Progenitor cell of endocrine pancreas (in vitro differentiated cells): ENCODE data around the gene THPO. TPM values are rescaled to one million over a fixed set of nuclear protein-coding genes. Genes with fewer than 3 reads are reported as not detected.

Experiments
- DNase-seq: peaks from one replicate; pipeline ENCODE4 v3.0.0; 2021; ENCODE audit warnings: low spot score; ENCODE audit not compliant: unreplicated experiment
- H3K27ac Mint-ChIP-seq: 2 replicates; pipeline ENCODE4 v1.8.0; 2021; ENCODE audit warnings: mild to moderate bottlenecking, moderate library complexity, mixed read lengths
- H3K27me3 Mint-ChIP-seq: 2 replicates; pipeline ENCODE4 v1.8.0; 2021; ENCODE audit warnings: mixed read lengths
- H3K36me3 Mint-ChIP-seq: 2 replicates; pipeline ENCODE4 v1.8.0; 2022; ENCODE audit warnings: mixed read lengths; ENCODE audit not compliant: insufficient read depth
- H3K4me1 Mint-ChIP-seq: 2 replicates; pipeline ENCODE4 v1.8.0; 2021; ENCODE audit warnings: low read depth, mixed read lengths
- H3K4me3 Mint-ChIP-seq: 2 replicates; pipeline ENCODE4 v1.8.0; 2021; ENCODE audit warnings: low read depth, mild to moderate bottlenecking, moderate library complexity, mixed read lengths
- H3K9me3 Mint-ChIP-seq: 2 replicates; pipeline ENCODE4 v1.8.0; 2021; ENCODE audit warnings: low read depth, mixed read lengths
- total RNA-seq: library from RNA; stranded (reverse); gene quantifications from 2 replicates; pipeline ENCODE4 v1.2.1, GENCODE V29; 2021
- TF ChIP-seq, protein P1 (sequence below): fragments of 200-600 bp; sonication (generic); IDR thresholded peaks from one replicate; pipeline ENCODE4 v1.5.0; 2021; ENCODE audit warnings: antibody characterized with exemption, mild to moderate bottlenecking; ENCODE audit not compliant: unreplicated experiment

THPO gene
- total RNA-seq, 1 donor from 2014 or later: 7.1 TPM

GRCh38 chr3:184415203-184415490 lies 37.1 kb upstream of the THPO start:
- Mint-ChIP-seq H3K36me3 (no peaks in the 10 kb centered on the region), H3K27me3 (no peaks in the 10 kb centered on the region), H3K9me3 (no peaks in the 10 kb centered on the region), H3K4me1 (no peaks in the 10 kb centered on the region), H3K4me3 (no peak overlapping the region), H3K27ac (no peak overlapping the region)
- TF ChIP-seq, protein P1, sequence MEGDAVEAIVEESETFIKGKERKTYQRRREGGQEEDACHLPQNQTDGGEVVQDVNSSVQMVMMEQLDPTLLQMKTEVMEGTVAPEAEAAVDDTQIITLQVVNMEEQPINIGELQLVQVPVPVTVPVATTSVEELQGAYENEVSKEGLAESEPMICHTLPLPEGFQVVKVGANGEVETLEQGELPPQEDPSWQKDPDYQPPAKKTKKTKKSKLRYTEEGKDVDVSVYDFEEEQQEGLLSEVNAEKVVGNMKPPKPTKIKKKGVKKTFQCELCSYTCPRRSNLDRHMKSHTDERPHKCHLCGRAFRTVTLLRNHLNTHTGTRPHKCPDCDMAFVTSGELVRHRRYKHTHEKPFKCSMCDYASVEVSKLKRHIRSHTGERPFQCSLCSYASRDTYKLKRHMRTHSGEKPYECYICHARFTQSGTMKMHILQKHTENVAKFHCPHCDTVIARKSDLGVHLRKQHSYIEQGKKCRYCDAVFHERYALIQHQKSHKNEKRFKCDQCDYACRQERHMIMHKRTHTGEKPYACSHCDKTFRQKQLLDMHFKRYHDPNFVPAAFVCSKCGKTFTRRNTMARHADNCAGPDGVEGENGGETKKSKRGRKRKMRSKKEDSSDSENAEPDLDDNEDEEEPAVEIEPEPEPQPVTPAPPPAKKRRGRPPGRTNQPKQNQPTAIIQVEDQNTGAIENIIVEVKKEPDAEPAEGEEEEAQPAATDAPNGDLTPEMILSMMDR: no peak
- DNase-seq: no peak

DNA sequence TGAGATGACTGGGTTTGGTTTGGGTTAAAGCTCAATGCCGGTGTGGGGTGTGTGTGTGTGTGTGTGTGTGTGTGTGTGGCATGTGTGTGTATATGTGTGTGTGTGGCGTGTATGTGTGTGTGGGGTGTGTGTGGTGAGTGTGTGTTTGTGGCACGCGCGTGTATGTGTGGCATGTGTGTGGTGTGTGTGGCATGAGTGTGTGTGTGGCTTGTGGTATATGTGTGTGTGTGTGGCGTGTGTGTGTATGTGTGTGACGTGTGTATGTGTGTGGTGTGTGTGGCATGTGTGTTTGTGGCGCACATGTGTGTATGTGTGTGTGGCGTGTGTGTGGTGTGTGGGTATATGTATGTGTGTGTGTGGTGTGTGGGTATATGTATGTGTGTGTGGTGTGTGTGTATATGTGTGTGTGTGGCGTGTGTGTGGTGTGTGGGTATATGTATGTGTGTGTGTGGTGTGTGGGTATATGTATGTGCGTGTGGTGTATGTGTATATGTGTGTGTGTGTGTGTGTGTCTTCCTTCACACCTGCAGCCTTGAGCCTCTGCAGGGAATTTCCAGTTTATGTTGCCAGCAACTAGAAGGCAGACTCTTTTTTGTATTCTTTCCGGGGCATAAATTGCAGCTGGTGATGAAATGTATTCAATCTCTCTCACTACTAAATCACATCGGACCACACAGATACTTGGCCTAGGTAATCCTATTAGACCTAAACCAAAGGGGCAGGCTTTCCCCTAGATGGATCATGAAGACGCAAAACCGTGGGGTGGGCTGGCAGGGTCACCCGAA lies 36.6 kb upstream of the THPO start:
- H3K4me1 Mint-ChIP-seq: no peaks in the 10 kb centered on the region
- no peaks in the 10 kb centered on the region for H3K36me3 Mint-ChIP-seq
- DNase-seq: no peak
- H3K4me3 Mint-ChIP-seq: no peak overlapping the region
- no peak overlapping the region for H3K27ac Mint-ChIP-seq
- no peaks in the 10 kb centered on the region for H3K9me3 Mint-ChIP-seq
- TF ChIP-seq, protein P1: no peak
- H3K27me3 Mint-ChIP-seq: no peaks in the 10 kb centered on the region

GRCh38 chr3:184409946-184410500 lies 32.0 kb upstream of the THPO start:
- no peaks in the 10 kb centered on the region for H3K4me1 Mint-ChIP-seq
- H3K36me3 Mint-ChIP-seq: no peaks in the 10 kb centered on the region
- peaks cover 9% of the 10 kb centered on the region for H3K27me3 Mint-ChIP-seq
- DNase-seq: no peak
- TF ChIP-seq, protein P1: no peak
- H3K27ac Mint-ChIP-seq: no peak overlapping the region
- no peak overlapping the region for H3K4me3 Mint-ChIP-seq
- H3K9me3 Mint-ChIP-seq: no peaks in the 10 kb centered on the region

GRCh38 chr3:184409331-184409926 lies 31.4 kb upstream of the THPO start:
- no peak overlapping the region for H3K27ac Mint-ChIP-seq
- H3K4me3 Mint-ChIP-seq: no peak overlapping the region
- H3K36me3 Mint-ChIP-seq: no peaks in the 10 kb centered on the region
- TF ChIP-seq, protein P1: no peak
- no peak for DNase-seq
- H3K27me3 Mint-ChIP-seq: peaks cover 9% of the 10 kb centered on the region
- no peaks in the 10 kb centered on the region for H3K9me3 Mint-ChIP-seq
- no peaks in the 10 kb centered on the region for H3K4me1 Mint-ChIP-seq

DNA sequence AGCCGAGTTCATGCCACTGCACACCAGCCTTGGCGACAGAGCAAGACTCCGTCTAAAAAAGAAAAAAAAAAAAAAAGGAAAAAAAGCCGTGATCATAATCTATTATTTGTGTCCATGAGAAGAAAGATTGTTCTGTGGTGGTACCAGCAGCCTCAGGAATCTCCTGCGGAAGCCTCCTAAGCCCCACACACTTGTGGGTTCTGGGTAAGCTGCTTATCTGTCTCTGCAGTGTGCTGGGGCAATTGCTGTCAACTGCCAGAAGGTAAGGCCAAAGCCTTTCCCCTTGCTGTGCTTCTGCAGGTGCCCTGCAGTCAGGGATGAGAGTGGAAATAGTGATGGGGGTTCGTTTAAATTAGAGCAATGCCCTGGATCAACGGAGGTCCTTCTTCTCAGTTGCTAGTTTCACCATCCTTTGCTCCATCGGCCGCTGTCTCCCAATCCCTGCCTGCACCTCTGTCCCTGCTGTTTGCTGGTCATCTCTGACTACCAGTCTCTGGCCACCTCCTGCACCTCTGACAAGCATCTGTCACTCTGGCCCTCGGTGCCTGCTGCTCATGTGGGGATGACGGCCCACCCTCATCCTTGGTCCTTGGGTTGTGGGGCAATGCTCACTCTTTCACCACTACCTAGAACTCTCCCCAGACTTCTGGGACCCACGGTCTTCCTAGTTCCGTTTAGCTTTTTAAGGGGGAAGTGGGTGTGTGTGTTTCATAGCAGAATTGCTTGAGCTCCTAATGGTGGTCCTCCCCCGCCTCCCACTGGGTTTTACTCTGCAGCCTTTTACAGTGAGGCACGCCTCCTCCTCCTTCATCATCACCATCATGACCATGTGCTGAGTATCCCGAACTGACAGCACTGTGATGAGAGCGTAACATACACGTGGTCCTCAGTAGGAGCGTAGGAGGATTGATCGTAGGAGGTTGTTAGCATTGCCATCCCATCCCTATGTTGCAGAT lies 27.3 kb upstream of the THPO start:
- no peak for DNase-seq
- Mint-ChIP-seq H3K36me3 (no peaks in the 10 kb centered on the region), H3K27ac (no peak overlapping the region), H3K4me1 (no peaks in the 10 kb centered on the region), H3K4me3 (no peak overlapping the region), H3K9me3 (no peaks in the 10 kb centered on the region), H3K27me3 (peaks cover 24% of the 10 kb centered on the region)
- TF ChIP-seq, protein P1: no peak
